GM18505 (cell line): ENCODE measurements around the gene TDO2.
A peak's percentile ranks its signal among the peaks of the same experiment; 100 is the strongest.

Experiments
- ATAC-seq: cut with Tn5 transposase; IDR thresholded peaks from one replicate; pipeline ENCODE4 v1.9.1; 2021; ENCODE audit not compliant: unreplicated experiment
- POLR2A ChIP-seq: IDR thresholded peaks from 4 replicates; pipeline ENCODE4 v1.6.1; 2011; ENCODE audit warnings: borderline replicate concordance; ENCODE audit not compliant: insufficient read depth, insufficient read length; ENCODE audit errors: extremely low read depth

Gene TDO2

GRCh38 chr4:155953151-155954117 lies 49.9 kb downstream of the TDO2 start, which contains the start of gene CTSO:
Gene CTSO (minus strand): TSS chr4:155953866. CDS start chr4:155953847, 19 bp downstream.
- TF ChIP-seq POLR2A = peak; percentile 87
- ATAC-seq = peak; percentile 93

GRCh38 chr4:155954118-155954685 lies 50.7 kb downstream of the TDO2 start:
- no peak for ATAC-seq
- TF ChIP-seq POLR2A = no peak

DNA sequence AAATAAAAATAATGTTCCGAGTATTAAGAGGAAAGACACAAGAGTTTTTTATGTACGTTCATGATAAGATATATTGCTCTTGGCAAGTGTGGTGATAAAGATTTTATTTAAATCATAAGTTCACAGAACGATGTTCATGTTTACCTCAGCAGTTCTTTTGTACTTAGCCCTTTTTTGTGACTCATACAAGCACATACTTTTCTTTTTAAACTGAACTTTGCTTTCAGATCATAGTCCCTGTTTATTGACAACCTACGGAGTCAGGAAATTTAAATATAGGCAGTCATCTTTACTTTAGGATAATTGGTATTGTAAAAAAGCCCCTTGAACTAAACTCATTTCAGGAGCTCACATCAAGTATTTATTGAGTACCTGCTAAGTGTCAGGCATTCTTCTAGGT lies 51.4 kb downstream of the TDO2 start:
- ATAC-seq = no peak
- TF ChIP-seq POLR2A = no peak

DNA sequence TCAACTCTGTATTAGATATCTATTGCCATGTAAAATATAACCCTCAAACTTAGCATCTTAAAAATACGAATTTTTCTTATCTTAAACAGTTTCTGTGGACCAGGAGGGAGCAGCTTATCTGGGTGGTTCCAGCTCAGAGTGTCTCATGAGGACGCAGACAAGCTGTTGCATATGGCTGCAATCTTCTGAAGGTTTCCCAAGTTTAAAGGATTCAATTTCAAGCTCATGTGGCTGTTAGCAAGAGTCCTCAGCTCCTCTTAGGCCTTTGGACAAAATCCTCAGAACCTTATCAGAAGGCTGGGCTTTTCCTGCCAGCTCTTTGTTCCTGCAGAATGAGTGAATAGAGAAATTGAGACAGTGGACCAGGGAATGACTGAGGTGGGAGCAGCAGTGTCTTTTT lies 53.0 kb downstream of the TDO2 start:
- no peak for ATAC-seq
- TF ChIP-seq POLR2A = no peak

- no peak for TF ChIP-seq POLR2A
- ATAC-seq = no peak
Observed at GRCh38 chr4:155959417-155959816, 55.9 kb downstream of the TDO2 start.

- no peak for ATAC-seq
- TF ChIP-seq POLR2A = no peak
Observed at GRCh38 chr4:155960522-155960921, 57.0 kb downstream of the TDO2 start.

- no peak for TF ChIP-seq POLR2A
- no peak for ATAC-seq
Observed at GRCh38 chr4:155961575-155961974, 58.1 kb downstream of the TDO2 start.

DNA sequence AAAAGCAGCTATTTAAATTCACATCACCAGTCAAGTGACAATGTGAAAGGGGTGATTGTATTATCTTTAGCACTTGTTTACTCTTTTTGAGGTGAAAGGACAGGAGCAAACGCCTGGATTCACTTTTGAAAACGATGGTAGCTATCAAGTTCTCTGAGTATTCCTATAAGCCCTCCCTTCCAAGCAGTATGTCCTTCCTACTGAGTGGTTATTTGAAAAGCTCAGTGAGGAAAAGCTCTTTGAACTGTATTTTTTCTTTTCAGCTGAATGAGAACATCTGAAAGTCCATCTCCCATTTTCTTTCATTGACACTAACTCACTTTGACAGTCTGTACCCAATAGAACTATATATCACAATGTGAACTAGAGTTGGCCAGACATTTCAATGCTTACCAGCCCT lies 59.3 kb downstream of the TDO2 start:
- no peak for TF ChIP-seq POLR2A
- ATAC-seq = no peak

- no peak for ATAC-seq
- TF ChIP-seq POLR2A = no peak
Observed at GRCh38 chr4:155964016-155964891, 60.8 kb downstream of the TDO2 start.

DNA sequence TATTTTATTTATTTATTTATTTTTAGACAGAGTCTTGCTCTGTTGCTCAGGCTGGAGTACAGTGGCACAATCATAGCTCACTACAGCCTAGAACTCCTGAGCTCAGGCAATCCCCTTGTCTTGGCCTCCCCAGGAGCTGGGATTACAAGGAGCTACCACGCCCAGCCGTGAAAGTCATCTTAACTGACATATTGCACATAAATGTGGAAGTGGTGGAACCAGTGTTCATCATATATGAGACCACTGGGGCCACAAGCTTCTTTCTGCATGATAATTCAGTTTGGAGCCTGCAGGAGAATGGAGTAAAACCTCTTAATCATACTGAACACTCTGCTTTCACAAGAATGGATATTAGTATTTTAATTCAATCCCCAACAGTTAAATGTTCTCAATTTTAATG lies 62.7 kb downstream of the TDO2 start:
- no peak for ATAC-seq

DNA sequence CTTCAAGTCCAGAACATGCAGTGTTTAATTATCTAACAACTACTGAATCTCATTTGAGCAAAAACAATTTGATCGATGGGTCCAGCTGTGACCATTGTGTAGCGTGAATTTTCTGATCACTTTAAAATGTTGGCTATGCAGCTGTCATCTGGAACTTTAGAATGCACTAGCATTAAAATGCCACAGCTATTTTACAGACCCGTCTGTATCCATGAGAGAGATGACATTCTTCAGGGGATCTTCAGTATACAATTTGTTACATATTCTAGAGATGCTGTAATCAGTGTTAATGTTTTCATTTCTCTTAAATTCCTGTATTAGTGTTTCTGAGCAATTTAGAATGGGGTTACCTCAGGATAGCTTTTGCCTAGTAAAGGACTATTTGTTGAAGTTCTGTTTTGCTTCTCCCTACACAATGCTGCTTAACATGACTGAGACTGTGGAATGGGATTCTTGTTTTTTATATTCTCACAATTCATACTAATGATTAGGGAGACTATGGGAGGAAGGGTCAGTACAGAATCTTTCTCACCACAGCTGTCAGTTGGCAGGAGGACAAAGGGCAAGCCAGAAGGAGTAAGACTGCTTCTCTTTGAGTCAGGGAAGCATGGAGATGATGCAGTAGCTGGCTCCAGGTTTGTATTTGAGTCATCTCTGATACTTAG lies 63.4 kb downstream of the TDO2 start:
- TF ChIP-seq POLR2A = no peak
- no peak for ATAC-seq

More for the DNA sequence above, 62.7 kb downstream of the TDO2 start:
- TF ChIP-seq POLR2A = no peak
